HG03064 (cell line): ENCODE results near the gene STAC3.

Source experiments
- ATAC-seq: cut with Tn5 transposase; IDR thresholded peaks from one replicate; pipeline ENCODE4 v1.9.1; 2021; ENCODE audit warnings: low read depth; ENCODE audit not compliant: unreplicated experiment

STAC3 gene

DNA sequence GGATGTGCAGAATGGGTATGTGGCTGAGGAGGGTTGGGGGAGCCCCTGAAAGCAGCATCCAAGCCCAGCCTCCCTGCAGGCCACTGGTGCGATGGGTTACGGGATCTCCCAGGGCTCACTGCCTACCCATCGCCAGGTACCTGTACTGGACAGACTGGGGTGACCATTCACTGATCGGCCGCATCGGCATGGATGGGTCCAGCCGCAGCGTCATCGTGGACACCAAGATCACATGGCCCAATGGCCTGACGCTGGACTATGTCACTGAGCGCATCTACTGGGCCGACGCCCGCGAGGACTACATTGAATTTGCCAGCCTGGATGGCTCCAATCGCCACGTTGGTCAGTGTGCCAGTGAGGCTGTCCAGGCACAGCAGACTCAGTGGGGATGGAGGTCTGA lies 52.7 kb downstream of the STAC3 start:
- no peak for ATAC-seq

DNA sequence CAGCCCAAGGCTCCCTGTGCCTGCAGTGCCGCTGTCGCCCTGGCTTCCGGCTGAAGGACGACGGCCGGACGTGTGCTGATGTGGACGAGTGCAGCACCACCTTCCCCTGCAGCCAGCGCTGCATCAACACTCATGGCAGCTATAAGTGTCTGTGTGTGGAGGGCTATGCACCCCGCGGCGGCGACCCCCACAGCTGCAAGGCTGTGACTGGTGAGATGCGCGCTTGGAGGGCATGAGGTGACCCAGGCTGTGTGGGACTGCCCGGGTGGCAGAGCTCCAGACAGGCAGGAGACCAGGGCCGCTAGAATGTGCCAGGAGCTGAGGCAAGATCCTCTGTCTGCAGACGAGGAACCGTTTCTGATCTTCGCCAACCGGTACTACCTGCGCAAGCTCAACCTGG lies 54.0 kb downstream of the STAC3 start:
- ATAC-seq, result no peak

DNA sequence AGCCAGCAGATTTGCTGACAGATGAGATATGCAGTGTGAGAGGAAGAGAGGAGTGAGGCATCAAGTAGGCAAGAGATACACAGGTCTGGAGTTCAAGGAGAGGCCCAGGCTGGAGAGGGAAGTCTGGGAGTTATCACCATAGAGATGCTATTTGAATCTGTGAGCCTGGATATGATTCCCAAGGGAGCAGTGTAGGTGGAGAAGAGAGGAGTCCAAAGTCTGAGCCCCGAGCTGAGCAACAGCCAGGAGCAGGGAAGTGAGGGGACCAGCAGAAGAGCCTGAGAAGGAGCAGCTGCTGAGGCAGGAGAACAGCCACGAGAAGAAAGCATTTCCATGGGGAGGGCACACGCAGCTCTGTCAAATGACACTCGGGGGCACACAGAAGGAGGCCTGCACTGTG lies 54.5 kb downstream of the STAC3 start:
- ATAC-seq, result no peak

DNA sequence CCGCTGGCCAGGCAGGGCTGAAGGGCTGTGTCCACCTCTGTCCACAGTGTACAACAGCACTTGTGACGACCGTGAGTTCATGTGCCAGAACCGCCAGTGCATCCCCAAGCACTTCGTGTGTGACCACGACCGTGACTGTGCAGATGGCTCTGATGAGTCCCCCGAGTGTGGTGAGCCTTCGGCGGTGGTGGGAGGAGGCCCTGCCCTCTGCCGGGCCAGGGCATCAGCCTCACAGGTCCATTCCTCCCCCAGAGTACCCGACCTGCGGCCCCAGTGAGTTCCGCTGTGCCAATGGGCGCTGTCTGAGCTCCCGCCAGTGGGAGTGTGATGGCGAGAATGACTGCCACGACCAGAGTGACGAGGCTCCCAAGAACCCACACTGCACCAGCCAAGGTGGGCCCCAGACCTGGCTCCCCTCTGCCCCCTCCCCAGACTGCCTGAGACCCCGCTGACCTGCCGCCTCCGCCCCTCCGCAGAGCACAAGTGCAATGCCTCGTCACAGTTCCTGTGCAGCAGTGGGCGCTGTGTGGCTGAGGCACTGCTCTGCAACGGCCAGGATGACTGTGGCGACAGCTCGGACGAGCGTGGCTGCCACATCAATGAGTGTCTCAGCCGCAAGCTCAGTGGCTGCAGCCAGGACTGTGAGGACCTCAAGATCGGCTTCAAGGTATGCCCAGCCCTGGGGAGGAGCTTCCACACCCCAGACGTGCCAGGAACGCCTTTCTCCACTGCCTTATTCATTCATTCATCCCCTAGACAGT lies 55.2 kb downstream of the STAC3 start:
- no peak for ATAC-seq

DNA sequence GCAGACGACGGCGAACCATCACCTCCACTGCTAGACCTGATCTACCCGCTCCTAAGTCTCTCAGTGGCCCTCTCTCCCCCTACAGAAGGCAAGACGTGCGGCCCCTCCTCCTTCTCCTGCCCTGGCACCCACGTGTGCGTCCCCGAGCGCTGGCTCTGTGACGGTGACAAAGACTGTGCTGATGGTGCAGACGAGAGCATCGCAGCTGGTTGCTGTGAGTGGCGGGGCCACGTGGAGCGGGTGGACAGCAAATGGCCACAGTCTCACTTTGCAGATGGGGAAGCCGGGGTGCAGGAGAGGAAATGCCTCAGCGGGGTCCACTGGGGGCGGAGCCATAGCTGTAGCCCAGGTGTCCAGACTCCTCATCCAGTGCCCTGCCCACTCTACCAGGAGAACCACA lies 55.8 kb downstream of the STAC3 start:
- no peak for ATAC-seq

DNA sequence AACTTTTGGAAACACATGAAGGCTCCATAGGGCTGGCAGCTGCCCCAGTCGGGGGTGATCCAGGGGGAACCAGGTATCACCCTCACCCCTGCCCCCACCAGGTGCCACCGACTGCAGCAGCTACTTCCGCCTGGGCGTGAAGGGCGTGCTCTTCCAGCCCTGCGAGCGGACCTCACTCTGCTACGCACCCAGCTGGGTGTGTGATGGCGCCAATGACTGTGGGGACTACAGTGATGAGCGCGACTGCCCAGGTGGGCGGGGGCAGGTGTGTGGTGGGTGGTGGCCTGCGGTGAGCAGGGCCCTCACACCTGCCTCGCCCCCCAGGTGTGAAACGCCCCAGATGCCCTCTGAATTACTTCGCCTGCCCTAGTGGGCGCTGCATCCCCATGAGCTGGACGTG lies 56.7 kb downstream of the STAC3 start:
- ATAC-seq, result no peak

DNA sequence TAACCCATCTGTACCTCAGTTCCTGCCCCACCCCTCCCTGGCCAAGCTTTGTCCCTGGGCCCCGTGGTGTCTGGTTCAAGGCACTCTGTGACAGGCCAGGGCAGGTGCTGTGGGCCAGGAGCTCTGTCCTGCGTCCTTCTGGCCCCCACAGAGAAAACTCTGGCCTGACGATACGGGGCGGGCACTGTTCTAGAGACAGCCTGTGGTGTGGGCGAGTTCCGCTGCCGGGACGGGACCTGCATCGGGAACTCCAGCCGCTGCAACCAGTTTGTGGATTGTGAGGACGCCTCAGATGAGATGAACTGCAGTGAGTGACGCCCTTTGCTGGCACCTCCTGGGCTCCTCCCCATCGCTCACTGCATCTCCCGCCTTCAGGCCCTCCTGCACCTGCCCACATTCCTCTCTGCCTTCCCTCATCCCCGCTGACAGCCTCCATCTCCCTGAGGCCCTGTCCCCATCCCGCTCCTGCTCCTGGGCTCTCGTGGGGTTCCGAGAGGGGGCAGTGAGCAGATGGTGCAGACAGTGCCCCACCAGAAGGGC lies 57.2 kb downstream of the STAC3 start:
- no peak for ATAC-seq
